ENCODE measurements around the gene GSK3B. TPM values are rescaled to one million over a fixed set of nuclear protein-coding genes. Genes with fewer than 3 reads are reported as not detected.

The GSK3B gene
- polyA plus RNA-seq, 3 donors = 16.2 to 20.6 (median 20.5) TPM

GRCh38 chr3:119858957-119859356 is 235.3 kb downstream of the GSK3B start:
- Histone ChIP-seq H3K4me2 (replicated peaks; ENCODE audit: extremely low read depth, low read length, poor library complexity, severe bottlenecking) (no peak overlapping the region), H3K27ac (ENCODE audit: low read depth in 1 of 2, low read length in 2 of 2) (no peak overlapping the region), H3K4me1 (ENCODE audit: control insufficient read depth in 1 of 2, insufficient read depth in 2 of 2, low read length in 2 of 2) (no peaks in the 10 kb centered on the region), H3K79me2 (ENCODE audit: insufficient read depth, low read length) (no peaks in the 10 kb centered on the region), H3K9ac (ENCODE audit: insufficient read depth, low read length, poor library complexity, severe bottlenecking) (no peak overlapping the region), H3K9me3 (replicated peaks in 1 of 2; ENCODE audit: control insufficient read depth in 1 of 2, insufficient read depth in 1 of 2, low read length in 2 of 2) (no peaks in the 10 kb centered on the region), H3K27me3 (ENCODE audit: control insufficient read depth in 2 of 2, insufficient read depth in 2 of 2, low read length in 2 of 2) (no peaks in the 10 kb centered on the region), H3K36me3 (replicated peaks in 1 of 2; ENCODE audit: control insufficient read depth in 1 of 2, insufficient read depth in 2 of 2, low read length in 2 of 2) (peaks cover 29 to 79% of the 10 kb centered on the region in 2 donors), H4K20me1 (ENCODE audit: insufficient read depth, low read length) (no peaks in the 10 kb centered on the region), H3K4me3 (replicated peaks in 1 of 3; ENCODE audit: low read depth in 2 of 3, low read length in 3 of 3) (no peak overlapping the region), H2AFZ (ENCODE audit: insufficient read depth, low read depth, low read length, poor library complexity, severe bottlenecking) (no peak overlapping the region)
- no peak for TF ChIP-seq CTCF (IDR thresholded peaks at IDR 0.05)
- peaks cover 0 to 11% (median 5%) of the 10 kb centered on the region in 7 donors for H3K9me3 Mint-ChIP-seq
- no peak for DNase-seq
- peaks cover 72 to 81% of the 10 kb centered on the region in 2 donors for H3K36me3 Mint-ChIP-seq
- H3K4me1 Mint-ChIP-seq = no peaks in the 10 kb centered on the region
- WGBS (ENCODE audit: insufficient coverage) = no CpG with 5 or more reads among the region's 2 CpGs
- H3K27ac Mint-ChIP-seq = no peak overlapping the region
- no peak overlapping the region for H3K4me3 Mint-ChIP-seq
- intact Hi-C loops (cut with micrococcal nuclease) = no loop called here
- H3K27me3 Mint-ChIP-seq (ENCODE audit: low read depth in 3 of 3) = peaks cover 0 to 2% (median 0%) of the 10 kb centered on the region in 3 donors

GRCh38 chr3:119856695-119857094 is 237.6 kb downstream of the GSK3B start:
- H3K4me3 ChIP-seq (replicated peaks in 1 of 3; ENCODE audit: low read depth in 2 of 3, low read length in 3 of 3) = no peak overlapping the region
- peaks cover 12 to 59% of the 10 kb centered on the region in 2 donors for H3K36me3 ChIP-seq (replicated peaks in 1 of 2; ENCODE audit: control insufficient read depth in 1 of 2, insufficient read depth in 2 of 2, low read length in 2 of 2)
- peaks cover 0 to 11% (median 5%) of the 10 kb centered on the region in 7 donors for H3K9me3 Mint-ChIP-seq
- H4K20me1 ChIP-seq (ENCODE audit: insufficient read depth, low read length) = no peaks in the 10 kb centered on the region
- H3K9me3 ChIP-seq (replicated peaks in 1 of 2; ENCODE audit: control insufficient read depth in 1 of 2, insufficient read depth in 1 of 2, low read length in 2 of 2) = no peaks in the 10 kb centered on the region
- no peaks in the 10 kb centered on the region for H3K79me2 ChIP-seq (ENCODE audit: insufficient read depth, low read length)
- no peak overlapping the region for H2AFZ ChIP-seq (ENCODE audit: insufficient read depth, low read depth, low read length, poor library complexity, severe bottlenecking)
- H3K27me3 Mint-ChIP-seq (ENCODE audit: low read depth in 3 of 3) = no peaks in the 10 kb centered on the region
- intact Hi-C loops (cut with micrococcal nuclease) = no loop called here
- WGBS (ENCODE audit: insufficient coverage) = no CpG with 5 or more reads among the region's 3 CpGs
- H3K36me3 Mint-ChIP-seq = peaks cover 59 to 71% of the 10 kb centered on the region in 2 donors
- no peak for TF ChIP-seq CTCF (IDR thresholded peaks at IDR 0.05)
- H3K27ac Mint-ChIP-seq = no peak overlapping the region
- no peak overlapping the region for H3K9ac ChIP-seq (ENCODE audit: insufficient read depth, low read length, poor library complexity, severe bottlenecking)
- no peak overlapping the region for H3K4me3 Mint-ChIP-seq
- H3K4me1 Mint-ChIP-seq = no peaks in the 10 kb centered on the region
- H3K27ac ChIP-seq (ENCODE audit: low read depth in 1 of 2, low read length in 2 of 2) = no peak overlapping the region
- no peak for DNase-seq
- H3K27me3 ChIP-seq (ENCODE audit: control insufficient read depth in 2 of 2, insufficient read depth in 2 of 2, low read length in 2 of 2) = no peaks in the 10 kb centered on the region
- H3K4me2 ChIP-seq (replicated peaks; ENCODE audit: extremely low read depth, low read length, poor library complexity, severe bottlenecking) = no peak overlapping the region
- no peaks in the 10 kb centered on the region for H3K4me1 ChIP-seq (ENCODE audit: control insufficient read depth in 1 of 2, insufficient read depth in 2 of 2, low read length in 2 of 2)

All from CD14-positive monocyte (primary cell).